ENCODE results near the gene ALDH8A1.
A peak's percentile ranks its signal among the peaks of the same experiment; 100 is the strongest.

ALDH8A1 gene

DNA sequence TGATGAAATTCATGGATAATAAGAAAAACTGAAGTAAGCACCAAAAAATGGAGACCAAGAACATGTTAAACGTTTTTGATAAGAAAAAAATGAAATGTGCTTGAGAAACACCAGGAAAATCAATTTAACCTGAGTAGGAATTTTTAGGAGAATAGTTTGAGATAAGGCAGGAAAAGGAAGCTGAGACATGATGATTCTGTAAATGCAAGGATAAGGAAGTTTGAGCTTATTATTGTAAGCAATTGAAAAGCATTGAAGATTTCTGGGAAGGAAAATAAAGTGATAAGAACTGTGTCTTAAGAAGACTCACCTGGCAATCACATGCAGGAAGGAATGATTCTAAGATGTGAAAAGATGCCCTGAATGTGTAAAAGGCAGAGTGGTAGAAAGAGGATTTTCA is 66.6 kb downstream of the ALDH8A1 start:
- H4K91ac ChIP-seq (ENCODE audit: low read depth, low read length) = no peak overlapping the region
- H3K79me2 ChIP-seq (ENCODE audit: control insufficient read depth, insufficient read depth, low read length, poor library complexity) = no peaks in the 10 kb centered on the region
- H3K4me1 ChIP-seq (ENCODE audit: control insufficient read depth in 1 of 2, insufficient read depth in 2 of 2, low read length in 2 of 2) = no peaks in the 10 kb centered on the region
- H4K8ac ChIP-seq (ENCODE audit: low read depth, low read length) = no peak overlapping the region
- no peak overlapping the region for H3K4me2 ChIP-seq (ENCODE audit: low read length)
- H3K4me3 ChIP-seq (ENCODE audit: low read depth, low read length) = no peak overlapping the region
- peak in 1 of 2 donors; percentile 81 for DNase-seq
- H3K14ac ChIP-seq (ENCODE audit: low read length) = no peak overlapping the region
- no peak overlapping the region for H4K12ac ChIP-seq (ENCODE audit: low read depth, low read length)
- no peak overlapping the region for H2BK5ac ChIP-seq (ENCODE audit: low read depth, low read length, poor library complexity)
- H3K27me3 ChIP-seq (ENCODE audit: insufficient read depth, low read length) = no peaks in the 10 kb centered on the region
- no peak overlapping the region for H3K27ac ChIP-seq (ENCODE audit: low read depth, low read length)
- no peak overlapping the region for H2BK12ac ChIP-seq (ENCODE audit: low read length)
- no peak overlapping the region for H3K4ac ChIP-seq (ENCODE audit: low read depth, low read length)
- H2AK5ac ChIP-seq (ENCODE audit: low read length) = no peak overlapping the region
- H3K18ac ChIP-seq (ENCODE audit: low read length) = no peak overlapping the region
- H3K9me3 ChIP-seq (ENCODE audit: insufficient read depth, low read depth, low read length) = no peaks in the 10 kb centered on the region
- H2AFZ ChIP-seq (ENCODE audit: insufficient read depth, low read length, poor library complexity) = no peak overlapping the region
- WGBS (ENCODE audit: extremely low coverage, insufficient coverage, insufficient read length) = no CpG with 5 or more reads among the region's 1 CpG
- H3K9ac ChIP-seq (ENCODE audit: low read length) = no peak overlapping the region
- H3K79me1 ChIP-seq (ENCODE audit: low read length) = no peaks in the 10 kb centered on the region
- no peak overlapping the region for H2BK120ac ChIP-seq (ENCODE audit: insufficient read depth, low read length, poor library complexity)
- no peaks in the 10 kb centered on the region for H3K36me3 ChIP-seq (ENCODE audit: control insufficient read depth in 1 of 2, insufficient read depth in 2 of 2, low read length in 2 of 2)
- no peak overlapping the region for H3K23ac ChIP-seq (ENCODE audit: low read length)

DNA sequence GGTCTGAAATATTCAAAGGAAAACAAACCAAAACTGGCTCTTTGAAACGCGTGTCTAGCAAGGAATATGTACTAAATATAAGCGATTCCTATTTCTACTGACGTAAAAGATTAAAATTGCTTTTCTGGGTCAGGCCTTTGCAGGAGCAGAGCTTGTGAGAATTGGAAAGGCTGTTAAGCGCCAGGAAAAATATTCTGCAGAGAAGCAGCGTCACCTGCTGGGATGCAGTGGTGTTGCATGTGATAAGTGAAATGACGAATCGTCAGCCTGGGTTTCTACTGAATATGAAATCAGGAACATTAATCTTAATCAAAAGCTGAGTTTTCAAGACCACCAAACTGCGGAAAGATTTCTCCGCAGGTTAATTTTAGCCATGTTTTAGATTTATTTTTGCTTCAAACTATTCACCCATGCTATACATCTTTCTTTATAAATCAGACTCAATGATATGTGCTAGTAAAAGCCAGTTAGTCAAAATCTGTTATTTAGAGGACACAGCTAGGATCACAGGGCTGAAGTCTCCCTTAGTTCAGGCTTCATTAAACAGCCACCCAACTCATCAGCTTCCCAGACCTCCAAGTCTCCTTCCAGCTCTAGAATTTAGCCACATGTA is 67.4 kb downstream of the ALDH8A1 start:
- H3K18ac ChIP-seq (ENCODE audit: low read length) = no peak overlapping the region
- no peak overlapping the region for H4K8ac ChIP-seq (ENCODE audit: low read depth, low read length)
- no peak overlapping the region for H4K91ac ChIP-seq (ENCODE audit: low read depth, low read length)
- no CpG with 5 or more reads among the region's 10 CpGs for WGBS (ENCODE audit: extremely low coverage, insufficient coverage, insufficient read length)
- no peak overlapping the region for H3K23ac ChIP-seq (ENCODE audit: low read length)
- H2AFZ ChIP-seq (ENCODE audit: insufficient read depth, low read length, poor library complexity) = no peak overlapping the region
- no peak overlapping the region for H3K14ac ChIP-seq (ENCODE audit: low read length)
- no peak overlapping the region for H3K4me2 ChIP-seq (ENCODE audit: low read length)
- H3K9ac ChIP-seq (ENCODE audit: low read length) = no peak overlapping the region
- no peak overlapping the region for H3K4me3 ChIP-seq (ENCODE audit: low read depth, low read length)
- H3K36me3 ChIP-seq (ENCODE audit: control insufficient read depth in 1 of 2, insufficient read depth in 2 of 2, low read length in 2 of 2) = no peaks in the 10 kb centered on the region
- no peak overlapping the region for H2AK5ac ChIP-seq (ENCODE audit: low read length)
- no peak overlapping the region for H3K4ac ChIP-seq (ENCODE audit: low read depth, low read length)
- H3K4me1 ChIP-seq (ENCODE audit: control insufficient read depth in 1 of 2, insufficient read depth in 2 of 2, low read length in 2 of 2) = no peaks in the 10 kb centered on the region
- no peak overlapping the region for H3K27ac ChIP-seq (ENCODE audit: low read depth, low read length)
- H2BK5ac ChIP-seq (ENCODE audit: low read depth, low read length, poor library complexity) = no peak overlapping the region
- no peak overlapping the region for H4K12ac ChIP-seq (ENCODE audit: low read depth, low read length)
- H2BK120ac ChIP-seq (ENCODE audit: insufficient read depth, low read length, poor library complexity) = no peak overlapping the region
- DNase-seq = peak; percentile 69 to 88
- H3K9me3 ChIP-seq (ENCODE audit: insufficient read depth, low read depth, low read length) = no peaks in the 10 kb centered on the region
- no peaks in the 10 kb centered on the region for H3K27me3 ChIP-seq (ENCODE audit: insufficient read depth, low read length)
- H3K79me1 ChIP-seq (ENCODE audit: low read length) = no peaks in the 10 kb centered on the region
- no peak overlapping the region for H2BK12ac ChIP-seq (ENCODE audit: low read length)
- H3K79me2 ChIP-seq (ENCODE audit: control insufficient read depth, insufficient read depth, low read length, poor library complexity) = no peaks in the 10 kb centered on the region

DNA sequence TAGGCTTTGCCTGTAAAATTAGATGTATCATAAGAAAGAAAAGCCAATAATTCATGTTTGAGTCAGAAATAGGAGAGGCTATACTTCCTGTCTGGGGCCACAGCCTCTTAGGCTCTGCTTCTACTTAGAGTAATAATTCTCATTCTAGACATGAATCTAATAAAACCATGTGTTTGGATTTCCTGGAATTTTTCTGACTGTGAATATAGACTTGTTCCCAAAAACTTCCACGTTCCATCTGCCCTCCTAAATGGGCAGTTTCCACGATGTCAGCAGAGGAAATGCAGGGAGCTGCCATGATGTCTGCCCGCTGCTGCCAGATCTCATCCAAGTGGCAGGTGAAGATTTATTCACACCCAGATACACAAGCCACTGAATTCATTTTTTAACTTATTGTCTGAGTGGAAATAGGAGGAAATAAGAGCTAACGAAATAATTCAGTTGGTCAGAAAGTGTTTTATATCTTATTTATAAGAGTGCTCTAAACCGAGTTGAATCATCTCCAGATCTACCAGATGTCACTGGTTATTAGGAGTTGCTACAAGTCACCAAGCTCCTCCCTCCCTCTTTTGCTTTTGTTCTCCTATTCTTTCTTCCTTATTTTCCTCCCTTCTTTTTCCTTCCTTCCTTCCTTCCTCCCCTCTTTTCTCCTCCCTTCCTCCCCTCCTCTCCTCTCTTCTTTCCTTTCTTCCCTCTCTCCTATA is 69.3 kb downstream of the ALDH8A1 start:
- DNase-seq = no peak
- H2AK5ac ChIP-seq (ENCODE audit: low read length) = no peak overlapping the region
- H3K4ac ChIP-seq (ENCODE audit: low read depth, low read length) = no peak overlapping the region
- no peak overlapping the region for H2BK120ac ChIP-seq (ENCODE audit: insufficient read depth, low read length, poor library complexity)
- peaks cover under 1% of the 10 kb centered on the region for H3K9me3 ChIP-seq (ENCODE audit: insufficient read depth, low read depth, low read length)
- no peak overlapping the region for H3K27ac ChIP-seq (ENCODE audit: low read depth, low read length)
- H3K23ac ChIP-seq (ENCODE audit: low read length) = no peak overlapping the region
- H3K4me2 ChIP-seq (ENCODE audit: low read length) = no peak overlapping the region
- no peaks in the 10 kb centered on the region for H3K27me3 ChIP-seq (ENCODE audit: insufficient read depth, low read length)
- no peaks in the 10 kb centered on the region for H3K79me1 ChIP-seq (ENCODE audit: low read length)
- H4K8ac ChIP-seq (ENCODE audit: low read depth, low read length) = no peak overlapping the region
- H3K4me3 ChIP-seq (ENCODE audit: low read depth, low read length) = no peak overlapping the region
- no peak overlapping the region for H4K12ac ChIP-seq (ENCODE audit: low read depth, low read length)
- H3K9ac ChIP-seq (ENCODE audit: low read length) = no peak overlapping the region
- no peak overlapping the region for H2BK12ac ChIP-seq (ENCODE audit: low read length)
- no peaks in the 10 kb centered on the region for H3K36me3 ChIP-seq (ENCODE audit: control insufficient read depth in 1 of 2, insufficient read depth in 2 of 2, low read length in 2 of 2)
- H2AFZ ChIP-seq (ENCODE audit: insufficient read depth, low read length, poor library complexity) = no peak overlapping the region
- H3K18ac ChIP-seq (ENCODE audit: low read length) = no peak overlapping the region
- H3K79me2 ChIP-seq (ENCODE audit: control insufficient read depth, insufficient read depth, low read length, poor library complexity) = no peaks in the 10 kb centered on the region
- no peak overlapping the region for H2BK5ac ChIP-seq (ENCODE audit: low read depth, low read length, poor library complexity)
- no peaks in the 10 kb centered on the region for H3K4me1 ChIP-seq (ENCODE audit: control insufficient read depth in 1 of 2, insufficient read depth in 2 of 2, low read length in 2 of 2)
- no peak overlapping the region for H3K14ac ChIP-seq (ENCODE audit: low read length)
- no peak overlapping the region for H4K91ac ChIP-seq (ENCODE audit: low read depth, low read length)
- no CpG with 5 or more reads among the region's 5 CpGs for WGBS (ENCODE audit: extremely low coverage, insufficient coverage, insufficient read length)

DNA sequence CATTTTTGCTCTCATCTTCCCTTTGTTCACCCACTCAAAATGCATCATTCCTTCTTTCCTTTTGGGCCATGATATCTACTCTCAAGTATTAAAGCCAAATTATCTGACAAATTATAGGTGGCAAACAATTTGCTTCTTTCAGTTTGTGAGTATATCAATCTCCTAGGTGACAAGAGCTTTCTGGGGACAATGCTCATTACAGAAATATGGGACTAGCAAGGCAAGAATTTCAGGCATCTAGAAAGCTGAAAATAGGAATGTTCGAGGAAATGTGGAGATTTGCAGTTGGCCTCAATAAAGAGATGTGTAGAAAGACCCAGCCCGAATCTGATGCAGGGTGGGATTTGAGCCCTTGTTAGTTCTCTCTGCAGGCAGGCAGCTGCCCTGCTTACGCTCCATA is 71.8 kb downstream of the ALDH8A1 start:
- Histone ChIP-seq H4K8ac (ENCODE audit: low read depth, low read length) (no peak overlapping the region), H4K91ac (ENCODE audit: low read depth, low read length) (no peak overlapping the region), H3K79me2 (ENCODE audit: control insufficient read depth, insufficient read depth, low read length, poor library complexity) (no peaks in the 10 kb centered on the region), H3K4ac (ENCODE audit: low read depth, low read length) (no peak overlapping the region), H3K9me3 (ENCODE audit: insufficient read depth, low read depth, low read length) (peaks cover 8% of the 10 kb centered on the region), H2AFZ (ENCODE audit: insufficient read depth, low read length, poor library complexity) (no peak overlapping the region), H2BK120ac (ENCODE audit: insufficient read depth, low read length, poor library complexity) (no peak overlapping the region), H3K9ac (ENCODE audit: low read length) (no peak overlapping the region), H3K27ac (ENCODE audit: low read depth, low read length) (no peak overlapping the region), H3K27me3 (ENCODE audit: insufficient read depth, low read length) (no peaks in the 10 kb centered on the region), H2BK12ac (ENCODE audit: low read length) (no peak overlapping the region), H3K4me1 (ENCODE audit: control insufficient read depth in 1 of 2, insufficient read depth in 2 of 2, low read length in 2 of 2) (no peaks in the 10 kb centered on the region), H4K12ac (ENCODE audit: low read depth, low read length) (no peak overlapping the region), H3K4me3 (ENCODE audit: low read depth, low read length) (no peak overlapping the region), H2AK5ac (ENCODE audit: low read length) (no peak overlapping the region), H3K79me1 (ENCODE audit: low read length) (no peaks in the 10 kb centered on the region), H3K36me3 (ENCODE audit: control insufficient read depth in 1 of 2, insufficient read depth in 2 of 2, low read length in 2 of 2) (no peaks in the 10 kb centered on the region), H3K4me2 (ENCODE audit: low read length) (no peak overlapping the region), H3K23ac (ENCODE audit: low read length) (no peak overlapping the region), H3K14ac (ENCODE audit: low read length) (no peak overlapping the region), H2BK5ac (ENCODE audit: low read depth, low read length, poor library complexity) (no peak overlapping the region), H3K18ac (ENCODE audit: low read length) (no peak overlapping the region)
- no CpG with 5 or more reads among the region's 3 CpGs for WGBS (ENCODE audit: extremely low coverage, insufficient coverage, insufficient read length)
- peak in 1 of 2 donors; percentile 61 for DNase-seq
